ENCODE measurements around the gene FAM111B. TPM values are rescaled to one million over a fixed set of nuclear protein-coding genes. Genes with fewer than 3 reads are reported as not detected.

Gene FAM111B
- total RNA-seq, 1 experiment from 2014 or later: 10.7 TPM

GRCh38 chr11:59152312-59152951 is 45.4 kb downstream of the FAM111B start:
- ATAC-seq (no peak), DNase-seq (ENCODE audit: low read depth, low spot score) (no peak)
- H3K27me3 ChIP-seq (ENCODE audit: insufficient read depth, low read length): no peaks in the 10 kb centered on the region
- H3K9me3 ChIP-seq (ENCODE audit: control insufficient read depth in 1 of 2, insufficient read depth in 1 of 2, low read depth in 1 of 2, low read length in 2 of 2): no peaks in the 10 kb centered on the region
- RAD21 ChIA-PET (ENCODE audit: low non-redundant PET in 1 of 2, low total read pairs in 2 of 2, uncharacterized antibody in 2 of 2, unreplicated experiment in 2 of 2): no interaction called here
- H3K4me2 ChIP-seq (ENCODE audit: low read length): no peak overlapping the region
- no peaks in the 10 kb centered on the region for H3K9me2 ChIP-seq (ENCODE audit: insufficient read depth)
- no peak overlapping the region for H3K4me3 ChIP-seq (replicated peaks in 1 of 2; ENCODE audit: low read depth in 1 of 2, low read length in 2 of 2)
- H3K4me1 ChIP-seq (ENCODE audit: control insufficient read depth in 1 of 2, insufficient read depth in 2 of 2, low read length in 2 of 2): no peaks in the 10 kb centered on the region
- no TSS peak for BruUV-seq (replicated peaks)
- H3K36me3 ChIP-seq (ENCODE audit: control insufficient read depth in 1 of 2, insufficient read depth in 2 of 2, low read length in 2 of 2): peaks cover 3 to 19% of the 10 kb centered on the region in 2 experiments
- intact Hi-C loops (cut with micrococcal nuclease): no loop called here
- no peak overlapping the region for H2AFZ ChIP-seq (ENCODE audit: low read depth, low read length, poor library complexity, severe bottlenecking)
- TF ChIP-seq EZH2phosphoT487 (IDR thresholded peaks at IDR 0.05; ENCODE audit: borderline replicate concordance) (no peak), CBX3 (IDR thresholded peaks at IDR 0.05; ENCODE audit: low read depth) (no peak), ELF1 (IDR thresholded peaks at IDR 0.05; ENCODE audit: borderline replicate concordance, low read depth) (no peak), SIN3A (IDR thresholded peaks at IDR 0.05; ENCODE audit: low read depth) (no peak), CTCF (IDR thresholded peaks at IDR 0.05 in 2 of 3, conservative IDR thresholded peaks at IDR 0.05 in 1 of 3; ENCODE audit: borderline replicate concordance in 1 of 3, insufficient read depth in 1 of 3, low read depth in 2 of 3, low read length in 2 of 3) (no peak), FOSL1 (IDR thresholded peaks at IDR 0.05; ENCODE audit: low read depth) (no peak), RAD21 (IDR thresholded peaks at IDR 0.05; ENCODE audit: low read depth) (no peak), YY1 (IDR thresholded peaks at IDR 0.05; ENCODE audit: extremely low read depth, insufficient replicate concordance, low read depth, low read length) (no peak)
- TF ChIP-seq, protein P1, sequence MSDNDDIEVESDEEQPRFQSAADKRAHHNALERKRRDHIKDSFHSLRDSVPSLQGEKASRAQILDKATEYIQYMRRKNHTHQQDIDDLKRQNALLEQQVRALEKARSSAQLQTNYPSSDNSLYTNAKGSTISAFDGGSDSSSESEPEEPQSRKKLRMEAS (IDR thresholded peaks at IDR 0.05): no peak
- no peak overlapping the region for H3K9ac ChIP-seq (ENCODE audit: low read length)
- H3K27ac ChIP-seq (ENCODE audit: low read depth, low read length): no peak overlapping the region
- CTCF ChIA-PET: no interaction called here
- no peaks in the 10 kb centered on the region for H3K79me2 ChIP-seq (ENCODE audit: insufficient read depth, low read length)
- POLR2A ChIA-PET: no interaction called here
- no peaks in the 10 kb centered on the region for H4K20me1 ChIP-seq (ENCODE audit: insufficient read depth)

All from HCT116 (cell line).